ENCODE data around the gene ILDR1.

Gene ILDR1

GRCh38 chr3:122004107-122004506 lies 17.9 kb downstream of the ILDR1 start:
- H3K27me3 Mint-ChIP-seq, result peaks cover 23% of the 10 kb centered on the region
- H3K4me1 Mint-ChIP-seq (ENCODE audit: low read depth), result peaks cover 36% of the 10 kb centered on the region
- peak overlapping the region; percentile 75 for H3K27ac Mint-ChIP-seq
- no peaks in the 10 kb centered on the region for H3K9me3 Mint-ChIP-seq
- H3K4me3 Mint-ChIP-seq, result no peak overlapping the region
- no peaks in the 10 kb centered on the region for H3K36me3 Mint-ChIP-seq (ENCODE audit: low read depth)

DNA sequence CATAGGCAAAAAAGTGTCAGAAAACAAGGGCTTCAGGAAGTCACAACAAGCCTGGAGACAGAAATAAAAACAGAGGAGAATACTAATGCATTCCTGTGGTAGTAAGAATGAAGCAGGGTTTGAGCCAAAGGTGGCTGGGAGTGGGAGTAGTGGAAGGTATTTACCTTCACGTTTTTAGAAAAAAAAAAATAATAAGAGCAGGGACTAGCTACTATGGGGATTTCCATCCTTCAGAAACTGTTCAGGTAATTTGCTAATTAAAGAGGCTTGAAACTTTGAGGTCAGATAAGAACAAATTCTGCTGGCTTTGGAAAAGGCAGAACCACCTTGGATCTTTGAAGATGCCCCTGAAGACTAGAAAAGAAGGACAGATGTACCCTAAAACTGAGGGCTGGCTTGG lies 18.4 kb downstream of the ILDR1 start:
- Mint-ChIP-seq H3K36me3 (ENCODE audit: low read depth) (no peaks in the 10 kb centered on the region), H3K27ac (peak overlapping the region; percentile 75), H3K4me3 (peak overlapping the region; percentile 4)

GRCh38 chr3:122003112-122003511 lies 18.9 kb downstream of the ILDR1 start:
- Mint-ChIP-seq H3K4me1 (ENCODE audit: low read depth) (peaks cover 46% of the 10 kb centered on the region), H3K4me3 (peak overlapping the region; percentile 30), H3K36me3 (ENCODE audit: low read depth) (no peaks in the 10 kb centered on the region), H3K27ac (peak overlapping the region; percentile 75), H3K9me3 (no peaks in the 10 kb centered on the region), H3K27me3 (peaks cover 23% of the 10 kb centered on the region)

More for the DNA sequence above, 18.4 kb downstream of the ILDR1 start:
- H3K27me3 Mint-ChIP-seq, result peaks cover 23% of the 10 kb centered on the region
- no peaks in the 10 kb centered on the region for H3K9me3 Mint-ChIP-seq
- peaks cover 41% of the 10 kb centered on the region for H3K4me1 Mint-ChIP-seq (ENCODE audit: low read depth)

- no peak overlapping the region for H3K4me3 Mint-ChIP-seq
- no peaks in the 10 kb centered on the region for H3K36me3 Mint-ChIP-seq (ENCODE audit: low read depth)
- H3K27me3 Mint-ChIP-seq, result peaks cover 23% of the 10 kb centered on the region
- H3K4me1 Mint-ChIP-seq (ENCODE audit: low read depth), result peaks cover 51% of the 10 kb centered on the region
- no peaks in the 10 kb centered on the region for H3K9me3 Mint-ChIP-seq
- peak overlapping the region; percentile 47 for H3K27ac Mint-ChIP-seq
Measured at GRCh38 chr3:122002611-122003010, 19.4 kb downstream of the ILDR1 start.

- Mint-ChIP-seq H3K4me3 (no peak overlapping the region), H3K9me3 (no peaks in the 10 kb centered on the region), H3K27ac (no peak overlapping the region), H3K36me3 (ENCODE audit: low read depth) (no peaks in the 10 kb centered on the region), H3K4me1 (ENCODE audit: low read depth) (peaks cover 57% of the 10 kb centered on the region), H3K27me3 (peaks cover 25% of the 10 kb centered on the region)
Measured at GRCh38 chr3:122001892-122002291, 20.2 kb downstream of the ILDR1 start.

DNA sequence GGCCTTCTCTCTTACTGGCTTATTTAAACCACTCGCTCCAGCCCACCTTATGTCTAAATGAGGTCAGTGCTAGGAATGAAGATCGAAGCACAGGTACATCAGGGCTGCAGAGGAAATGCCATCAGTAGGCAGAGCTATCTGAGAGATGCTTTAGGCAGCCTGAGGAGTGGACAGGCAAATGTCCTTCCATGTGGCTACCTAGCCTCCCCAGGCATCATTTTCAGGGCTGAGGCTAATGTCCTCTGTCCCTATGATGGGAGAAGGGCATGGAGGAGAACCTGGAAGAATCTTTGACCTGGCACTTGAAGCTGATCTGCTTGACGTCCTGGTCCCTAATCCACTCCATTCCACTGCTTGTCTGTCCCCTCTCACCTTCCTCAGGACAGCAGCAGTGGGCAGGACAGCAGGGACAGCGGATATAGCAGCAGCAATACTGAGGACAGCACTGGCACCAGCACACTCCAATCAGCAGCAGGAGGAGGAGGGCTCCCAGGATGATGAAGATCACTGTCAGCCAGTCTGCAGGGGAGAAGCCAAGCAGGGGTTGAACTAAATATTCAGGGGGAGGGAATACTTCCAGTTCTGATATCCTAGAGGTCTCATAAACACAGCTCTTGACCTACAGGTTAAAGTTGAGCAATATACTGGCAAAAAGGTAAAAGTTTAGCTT lies 21.0 kb downstream of the ILDR1 start:
- no peaks in the 10 kb centered on the region for H3K9me3 Mint-ChIP-seq
- no peak overlapping the region for H3K27ac Mint-ChIP-seq
- no peak overlapping the region for H3K4me3 Mint-ChIP-seq
- H3K27me3 Mint-ChIP-seq, result peaks cover 25% of the 10 kb centered on the region
- no peaks in the 10 kb centered on the region for H3K36me3 Mint-ChIP-seq (ENCODE audit: low read depth)
- H3K4me1 Mint-ChIP-seq (ENCODE audit: low read depth), result peaks cover 60% of the 10 kb centered on the region

DNA sequence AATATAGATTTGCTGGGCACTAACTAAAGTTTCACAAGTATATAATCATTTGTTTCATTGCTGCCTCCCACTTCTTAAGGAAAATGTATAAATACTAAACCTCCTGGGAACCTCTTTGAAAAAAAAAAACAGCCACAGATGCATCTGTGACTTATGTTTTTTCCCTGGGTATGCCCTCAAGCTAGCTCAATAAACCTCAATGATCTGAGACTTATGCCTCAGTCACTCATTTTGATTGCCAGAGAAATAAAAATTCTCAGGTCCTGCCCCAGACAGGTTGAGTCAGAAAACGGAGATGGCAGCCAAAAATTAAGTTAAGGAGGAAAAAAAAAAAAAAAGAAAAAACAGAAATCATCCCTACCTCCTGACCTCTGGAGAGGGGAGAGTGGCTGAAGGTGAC lies 22.1 kb downstream of the ILDR1 start:
- Mint-ChIP-seq H3K4me1 (ENCODE audit: low read depth) (peaks cover 66% of the 10 kb centered on the region), H3K4me3 (no peak overlapping the region), H3K9me3 (no peaks in the 10 kb centered on the region), H3K27me3 (peaks cover 25% of the 10 kb centered on the region), H3K36me3 (ENCODE audit: low read depth) (no peaks in the 10 kb centered on the region), H3K27ac (peak overlapping the region; percentile 4)

DNA sequence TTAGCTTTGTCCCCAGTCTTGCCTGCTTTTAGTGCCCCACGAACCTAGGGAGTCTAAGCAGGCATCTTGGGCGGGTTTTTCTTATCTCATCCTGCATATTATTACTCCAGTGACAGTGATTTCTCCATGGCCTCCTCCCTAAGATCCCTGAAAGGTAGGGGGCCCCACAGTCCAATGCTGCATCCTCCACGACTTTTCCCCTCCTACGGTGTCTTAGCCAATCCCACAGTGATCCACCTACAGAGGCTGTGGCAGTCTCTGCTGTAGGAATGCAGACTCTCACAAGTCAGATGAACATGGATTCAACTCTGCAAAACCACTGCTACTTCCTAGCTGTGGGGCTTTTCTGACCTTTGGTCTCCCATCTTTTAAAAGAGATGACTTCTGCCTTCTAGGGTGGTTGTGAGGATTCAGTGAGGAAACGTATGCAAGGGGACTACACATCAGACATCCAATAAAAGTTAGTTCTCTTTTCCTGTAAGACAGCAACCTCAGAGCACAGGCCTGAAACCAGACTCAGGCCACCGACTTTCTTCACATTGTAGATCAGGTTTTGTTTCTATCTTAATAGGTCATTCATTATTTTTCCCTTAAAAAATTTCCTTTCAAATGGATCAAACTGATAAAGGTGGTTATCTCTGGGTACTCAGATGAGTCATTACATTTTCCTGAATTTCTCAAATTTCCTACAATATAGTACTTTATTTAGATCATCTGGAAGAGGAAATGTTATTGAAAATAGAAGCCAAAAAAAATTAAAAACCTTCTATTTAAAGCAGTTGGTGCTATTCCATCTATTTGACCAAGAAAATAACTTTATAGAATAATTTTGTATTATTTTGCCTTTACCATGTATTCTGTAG lies 23.2 kb downstream of the ILDR1 start:
- H3K36me3 Mint-ChIP-seq (ENCODE audit: low read depth), result no peaks in the 10 kb centered on the region
- H3K27ac Mint-ChIP-seq, result peak overlapping the region; percentile 77
- no peak overlapping the region for H3K4me3 Mint-ChIP-seq
- H3K27me3 Mint-ChIP-seq, result peaks cover 24% of the 10 kb centered on the region
- no peaks in the 10 kb centered on the region for H3K9me3 Mint-ChIP-seq
- peaks cover 60% of the 10 kb centered on the region for H3K4me1 Mint-ChIP-seq (ENCODE audit: low read depth)

- no peak overlapping the region for H3K4me3 Mint-ChIP-seq
- peak overlapping the region; percentile 68 for H3K27ac Mint-ChIP-seq
- no peaks in the 10 kb centered on the region for H3K36me3 Mint-ChIP-seq (ENCODE audit: low read depth)
- peaks cover 17% of the 10 kb centered on the region for H3K27me3 Mint-ChIP-seq
- H3K4me1 Mint-ChIP-seq (ENCODE audit: low read depth), result peaks cover 53% of the 10 kb centered on the region
- no peaks in the 10 kb centered on the region for H3K9me3 Mint-ChIP-seq
Measured at GRCh38 chr3:121998030-121998580, 23.9 kb downstream of the ILDR1 start.

DNA sequence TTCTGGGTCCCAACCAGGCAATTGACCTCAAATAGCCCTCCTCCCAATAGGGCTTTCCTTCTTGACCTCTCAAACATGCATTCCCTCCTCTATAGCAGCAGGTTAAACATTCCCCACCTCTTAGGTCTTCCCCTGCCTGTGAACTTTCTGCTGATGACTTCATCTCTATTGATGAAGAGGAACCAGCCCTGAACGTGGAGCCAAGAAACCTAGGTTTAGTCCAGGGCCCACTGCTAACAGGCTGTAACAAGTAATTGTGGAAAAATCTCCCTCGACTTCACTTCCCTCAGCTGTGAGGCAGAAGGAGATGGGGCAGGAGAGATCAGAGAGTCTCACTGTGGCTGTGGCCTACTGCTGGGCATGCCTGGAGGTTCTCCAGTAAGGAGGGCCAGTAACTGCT lies 24.7 kb downstream of the ILDR1 start:
- no peaks in the 10 kb centered on the region for H3K9me3 Mint-ChIP-seq
- peaks cover 47% of the 10 kb centered on the region for H3K4me1 Mint-ChIP-seq (ENCODE audit: low read depth)
- H3K27me3 Mint-ChIP-seq, result peaks cover 10% of the 10 kb centered on the region
- H3K4me3 Mint-ChIP-seq, result no peak overlapping the region
- H3K27ac Mint-ChIP-seq, result no peak overlapping the region
- no peaks in the 10 kb centered on the region for H3K36me3 Mint-ChIP-seq (ENCODE audit: low read depth)

DNA sequence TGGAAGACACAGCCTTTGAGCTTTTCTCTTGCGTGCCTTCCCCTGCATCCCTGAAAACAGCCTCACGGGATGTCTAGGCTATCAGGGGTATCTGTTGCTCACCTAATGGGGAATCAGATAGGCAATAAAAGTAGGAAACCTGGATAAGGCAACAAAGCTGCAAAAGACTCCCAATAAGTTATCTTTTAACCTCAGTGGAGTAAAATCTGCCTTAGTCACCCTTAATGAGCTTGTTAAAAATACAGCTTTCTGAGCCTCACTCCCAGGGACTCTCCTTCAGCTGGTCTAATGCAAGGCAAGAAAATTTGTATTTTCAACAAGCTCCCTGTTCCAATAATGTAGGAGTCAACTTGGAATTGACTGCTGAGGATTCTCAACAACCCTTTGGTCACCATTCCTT lies 25.6 kb downstream of the ILDR1 start:
- peaks cover 7% of the 10 kb centered on the region for H3K27me3 Mint-ChIP-seq
- H3K9me3 Mint-ChIP-seq, result no peaks in the 10 kb centered on the region
- no peak overlapping the region for H3K4me3 Mint-ChIP-seq
- H3K36me3 Mint-ChIP-seq (ENCODE audit: low read depth), result no peaks in the 10 kb centered on the region
- no peak overlapping the region for H3K27ac Mint-ChIP-seq
- H3K4me1 Mint-ChIP-seq (ENCODE audit: low read depth), result peaks cover 47% of the 10 kb centered on the region

- Mint-ChIP-seq H3K36me3 (ENCODE audit: low read depth) (no peaks in the 10 kb centered on the region), H3K27ac (peak overlapping the region; percentile 57), H3K4me3 (no peak overlapping the region), H3K27me3 (peaks cover 4% of the 10 kb centered on the region), H3K4me1 (ENCODE audit: low read depth) (peaks cover 47% of the 10 kb centered on the region), H3K9me3 (no peaks in the 10 kb centered on the region)
Measured at GRCh38 chr3:121995161-121996137, 26.6 kb downstream of the ILDR1 start.

DNA sequence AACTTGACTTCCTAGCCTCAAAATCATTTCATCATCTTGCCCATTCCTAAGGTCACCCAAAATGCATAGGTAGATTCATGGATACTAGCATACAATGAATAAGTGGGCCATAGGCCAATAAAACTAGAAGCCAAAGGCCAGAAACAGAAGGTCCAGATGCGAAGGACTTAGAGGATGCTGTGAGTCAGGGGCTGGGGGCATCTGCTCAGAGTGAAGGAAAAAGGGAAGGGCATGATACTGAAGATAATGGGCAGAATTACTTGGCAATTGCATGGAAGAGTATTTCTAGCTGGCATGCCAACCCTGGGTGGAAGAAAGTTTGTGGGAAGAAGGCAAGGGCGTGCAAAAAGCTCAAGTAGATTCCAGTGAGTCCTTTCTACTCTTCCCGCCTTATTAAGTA lies 27.5 kb downstream of the ILDR1 start:
- no peak overlapping the region for H3K4me3 Mint-ChIP-seq
- peaks cover 4% of the 10 kb centered on the region for H3K27me3 Mint-ChIP-seq
- H3K36me3 Mint-ChIP-seq (ENCODE audit: low read depth), result no peaks in the 10 kb centered on the region
- H3K4me1 Mint-ChIP-seq (ENCODE audit: low read depth), result peaks cover 42% of the 10 kb centered on the region
- peak overlapping the region; percentile 30 for H3K27ac Mint-ChIP-seq
- H3K9me3 Mint-ChIP-seq, result no peaks in the 10 kb centered on the region
